Measurements from ENCODE around the gene LRMDA.

DNA sequence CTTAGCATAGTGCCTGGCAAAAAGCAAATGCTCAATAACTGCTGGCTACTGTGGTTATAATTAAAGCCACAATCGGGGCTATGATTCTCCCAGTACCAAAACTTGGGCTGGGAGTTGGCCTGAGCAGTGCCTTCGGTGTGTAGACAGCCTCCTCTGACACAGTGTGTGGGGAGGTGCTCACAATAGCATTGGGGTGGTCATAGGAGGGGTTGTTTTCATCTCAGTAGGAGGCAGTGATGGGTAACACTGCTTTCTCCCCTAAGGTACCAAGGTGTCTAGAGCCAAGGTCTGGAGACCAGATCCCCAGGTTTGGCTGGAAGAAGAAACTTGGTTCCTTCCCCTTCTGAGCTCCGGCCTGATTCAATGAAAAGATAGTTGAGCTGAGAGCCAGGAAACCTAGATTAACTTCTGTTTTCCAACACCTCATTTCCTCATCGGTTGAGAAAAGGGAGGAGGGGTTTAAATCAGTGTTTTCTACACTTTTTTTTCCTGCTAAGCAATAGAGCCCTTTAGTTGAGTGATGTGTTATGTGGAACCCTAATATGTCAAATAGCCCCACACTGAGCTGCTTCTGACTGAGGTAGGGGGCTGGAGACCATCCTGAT lies 68.2 kb downstream of the LRMDA start:
- no peak for TF ChIP-seq EZH2phosphoT487 (IDR thresholded peaks at IDR 0.05; ENCODE audit: borderline replicate concordance, low read depth, low read length)
- no peak for TF ChIP-seq CTCF (conservative IDR thresholded peaks at IDR 0.05; ENCODE audit: low read length)

Measured in OCI-LY7 (cell line).